SK-MEL-5 (cell line): ENCODE results near the gene DDC. TPM values are rescaled to one million over a fixed set of nuclear protein-coding genes. Genes with fewer than 3 reads are reported as not detected.

Source experiments
- DNase-seq: peaks from one replicate; pipeline ENCODE4 v3.0.0-alpha.2; 2016; ENCODE audit warnings: low read depth, low spot score
- in situ Hi-C: cut with HindIII; loops from 2 replicates; pipeline ENCODE4 v1.10.0; 2016; ENCODE audit warnings: low sequenced_read_pairs, high pct_unique_total_duplicates, low pct_unique_long_range_greater_than_20kb
- total RNA-seq: library from RNA; depleted of rRNA; stranded (reverse); fragments of >200 nt; shearing (Covaris generic); gene quantifications from 2 replicates; pipeline ENCODE4 v1.2.3, GENCODE V29; 2014

DDC gene
- total RNA-seq, 1 experiment from 2014 or later, result not detected

DNA sequence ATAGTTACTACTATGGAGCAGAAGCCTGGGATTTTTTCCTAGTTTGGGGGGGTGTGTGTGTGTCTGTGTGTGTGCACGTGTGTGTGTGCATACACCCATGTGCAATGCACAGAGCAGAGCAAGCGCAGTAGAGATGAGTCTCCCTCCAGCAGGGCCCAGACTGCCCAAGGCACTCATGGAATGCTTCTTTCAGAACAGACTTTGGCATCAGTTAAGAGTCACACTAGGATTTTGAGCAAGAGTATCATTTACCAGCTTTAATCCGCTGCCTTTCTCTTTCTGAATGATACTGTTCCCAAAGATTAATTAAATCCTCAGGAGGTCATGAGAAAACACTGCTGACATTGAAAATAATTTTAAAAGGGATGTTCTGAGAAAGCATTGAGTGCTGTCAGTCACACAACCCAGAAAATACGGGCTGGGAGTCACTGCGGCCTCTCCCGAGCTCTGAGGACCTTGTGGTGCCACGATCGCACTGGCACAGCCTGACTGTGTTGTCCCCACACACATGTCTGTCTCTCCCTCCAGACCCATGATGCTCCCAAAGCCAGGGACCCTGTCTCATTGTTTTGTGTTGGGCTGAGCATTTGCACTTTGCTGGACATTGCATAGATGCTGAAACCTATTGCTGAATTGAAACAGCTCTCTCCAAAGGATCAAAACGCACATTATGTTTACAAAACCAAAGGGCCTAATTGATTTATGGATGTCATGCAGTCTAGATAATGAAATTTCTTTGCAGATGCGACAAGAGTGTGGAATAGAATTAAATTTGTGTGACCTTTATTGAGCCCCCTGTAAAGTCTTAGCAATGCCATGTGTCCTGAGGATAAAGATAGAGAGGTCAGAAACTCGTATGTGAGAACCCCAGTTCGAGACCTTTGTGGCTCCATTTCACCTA lies 60.3 kb downstream of the DDC start:
- in situ Hi-C loops, result no loop called here
- DNase-seq, result no peak

DNA sequence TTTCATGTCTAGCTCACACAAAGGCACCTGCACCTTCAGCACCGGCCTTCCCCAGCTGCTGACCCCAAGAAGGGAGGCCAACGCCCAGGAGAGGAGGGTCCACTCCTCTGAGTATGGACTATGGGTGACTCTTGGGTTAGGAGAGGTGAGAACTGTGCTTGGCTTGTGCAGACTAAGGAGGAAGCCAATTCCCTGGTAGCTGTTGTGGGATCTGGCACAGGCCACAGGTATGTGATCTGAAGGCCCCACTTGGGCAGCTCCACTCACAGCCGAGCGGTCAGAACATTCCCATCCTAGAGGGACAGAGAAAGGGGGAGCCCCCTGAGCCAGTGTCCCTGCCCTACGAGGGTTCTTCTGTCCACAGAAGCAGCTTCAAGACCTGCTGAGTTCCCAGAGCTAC lies 62.3 kb downstream of the DDC start:
- in situ Hi-C loops, result no loop called here
- DNase-seq, result no peak

GRCh38 chr7:50502001-50502684 lies 63.1 kb downstream of the DDC start:
- in situ Hi-C loops, result no loop called here
- no peak for DNase-seq

- in situ Hi-C loops, result no loop called here
- no peak for DNase-seq
Measured at GRCh38 chr7:50499092-50499491, 66.1 kb downstream of the DDC start.

- DNase-seq, result no peak
- in situ Hi-C loops, result no loop called here
Measured at GRCh38 chr7:50497968-50498367, 67.2 kb downstream of the DDC start.

- in situ Hi-C loops, result no loop called here
- DNase-seq, result no peak
Measured at GRCh38 chr7:50497068-50497642, 68.0 kb downstream of the DDC start.

DNA sequence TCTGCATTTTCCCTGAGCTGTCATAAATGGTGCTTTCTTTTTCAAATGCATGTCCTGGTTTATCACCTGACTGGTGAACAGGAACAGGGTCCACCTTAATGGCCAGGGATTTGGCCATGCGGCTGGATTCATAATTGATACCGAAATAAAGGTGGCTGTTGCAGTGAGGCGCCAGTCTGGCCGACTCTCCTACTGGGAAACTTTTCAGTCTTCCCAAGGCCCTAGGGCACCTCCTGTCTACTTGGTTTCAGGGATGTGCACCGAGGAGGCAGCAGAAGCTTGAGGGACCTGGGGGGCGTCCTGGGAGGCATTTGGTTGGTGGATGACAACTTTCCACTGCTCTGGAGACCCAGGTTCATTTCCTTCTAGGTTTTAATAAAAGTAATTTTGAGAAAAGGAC lies 68.6 kb downstream of the DDC start:
- DNase-seq, result no peak
- in situ Hi-C loops, result no loop called here

- no peak for DNase-seq
- in situ Hi-C loops, result no loop called here
Measured at GRCh38 chr7:50495746-50496145, 69.5 kb downstream of the DDC start.

GRCh38 chr7:50492770-50493519 lies 72.3 kb downstream of the DDC start:
- DNase-seq, result no peak
- in situ Hi-C loops, result no loop called here

DNA sequence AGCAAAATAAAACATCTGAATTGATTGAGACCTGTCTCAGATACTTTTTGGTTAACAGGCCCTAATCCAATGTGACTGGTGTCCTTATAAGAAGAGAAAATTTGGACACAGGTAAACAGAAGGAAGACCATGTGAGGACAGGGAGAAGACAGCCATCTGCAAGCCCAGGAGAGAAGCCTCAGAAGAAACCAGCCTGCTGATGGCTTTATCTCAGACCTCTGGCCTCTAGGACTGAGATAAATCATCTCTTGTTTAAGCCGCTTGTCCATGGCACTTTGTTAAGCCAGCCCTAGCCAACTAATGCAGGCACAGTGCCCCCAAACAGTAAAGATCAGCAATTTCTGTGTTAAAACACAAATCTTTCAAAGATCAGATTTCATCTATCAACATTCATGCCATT lies 73.3 kb downstream of the DDC start:
- in situ Hi-C loops, result no loop called here
- DNase-seq, result no peak

DNA sequence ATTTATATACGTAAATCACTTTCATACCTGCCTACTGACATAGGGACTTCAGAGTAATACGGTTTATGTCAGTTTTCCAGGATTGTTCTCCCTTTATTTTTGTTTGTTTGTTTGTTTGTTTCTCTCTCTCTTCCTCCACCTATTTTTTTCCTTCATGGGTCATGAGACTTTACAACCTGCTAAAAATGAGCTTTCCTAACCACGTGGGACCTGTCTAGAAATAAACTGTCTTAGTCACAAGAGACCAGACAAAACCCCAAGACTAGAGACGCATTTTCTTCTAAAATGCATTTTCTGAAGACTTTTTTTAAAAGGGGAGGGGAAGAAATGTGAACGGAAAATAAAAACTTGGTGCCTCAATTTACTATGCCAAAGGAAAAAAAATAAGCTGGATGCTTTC lies 74.0 kb downstream of the DDC start:
- DNase-seq, result no peak
- in situ Hi-C loops, result no loop called here

- in situ Hi-C loops, result no loop called here
- DNase-seq, result no peak
Measured at GRCh38 chr7:50488379-50488778, 76.8 kb downstream of the DDC start.

DNA sequence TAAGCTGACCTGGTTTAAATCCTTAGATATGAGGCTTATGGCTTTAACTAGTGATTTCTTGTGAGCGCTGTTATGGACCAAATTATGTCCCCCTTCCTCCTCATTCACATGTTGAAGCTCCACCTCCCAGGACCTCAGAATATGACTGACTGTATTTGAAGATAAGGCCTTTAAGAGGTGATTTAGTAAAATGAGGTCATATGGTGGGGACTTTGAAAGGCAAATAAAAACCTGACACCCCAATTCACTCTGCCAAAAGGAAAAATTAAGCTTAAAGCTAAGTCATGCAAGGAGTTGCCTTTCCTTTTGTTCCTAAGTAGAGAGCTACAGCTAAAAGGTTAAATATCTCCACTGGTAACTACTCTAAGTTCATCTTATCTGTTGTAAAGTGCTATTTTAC lies 78.7 kb downstream of the DDC start:
- in situ Hi-C loops, result no loop called here
- no peak for DNase-seq

DNA sequence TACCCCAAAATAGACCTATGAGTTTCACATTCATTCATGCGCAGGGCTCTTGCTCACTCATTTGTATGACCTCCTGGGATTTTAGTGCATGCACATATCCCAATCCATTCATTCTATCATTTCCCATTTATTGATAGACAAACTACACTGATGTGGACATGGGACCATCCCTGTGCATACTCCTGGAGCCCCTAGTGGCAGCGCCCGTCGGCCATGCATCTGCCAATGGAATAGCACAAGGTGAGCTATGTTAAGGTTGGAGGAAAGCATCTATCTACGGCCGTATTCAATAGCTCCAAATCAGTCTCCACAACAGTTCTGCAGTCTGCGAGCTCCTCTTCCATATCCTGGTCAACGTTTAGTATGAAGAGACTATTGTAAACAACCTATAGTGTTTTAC lies 83.3 kb downstream of the DDC start:
- in situ Hi-C loops, result no loop called here
- peak; percentile 21 for DNase-seq

DNA sequence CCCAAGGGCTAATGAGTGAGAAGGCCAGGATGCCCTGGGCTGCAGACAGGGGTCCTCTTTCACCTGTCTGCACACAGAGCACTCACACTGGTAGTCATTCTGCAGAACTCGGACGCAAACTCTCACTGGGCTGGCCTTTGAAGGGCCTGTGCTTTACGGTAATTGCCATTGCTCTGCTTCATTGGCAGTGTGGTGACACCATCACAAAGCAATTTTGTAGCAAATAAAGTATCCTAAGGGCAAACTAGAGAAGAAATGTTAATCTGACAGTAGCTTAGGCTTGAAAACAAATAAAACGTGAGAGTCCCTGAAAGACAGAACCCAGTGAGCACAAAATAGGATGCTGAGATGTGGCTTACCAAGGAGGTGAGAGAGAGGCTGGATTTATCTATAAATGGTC lies 84.4 kb downstream of the DDC start:
- in situ Hi-C loops, result no loop called here
- no peak for DNase-seq

GRCh38 chr7:50479743-50480517 lies 85.3 kb downstream of the DDC start:
- DNase-seq, result no peak
- in situ Hi-C loops, result no loop called here

GRCh38 chr7:50477640-50478039 lies 87.6 kb downstream of the DDC start:
- in situ Hi-C loops, result no loop called here

More at GRCh38 chr7:50477640-50478039, 87.6 kb downstream of the DDC start:
- DNase-seq, result no peak
